DOHH2 (cell line): ENCODE results near the gene E2F4.

ENCODE experiments used
- CTCF ChIP-seq: fragments of 200-600 bp; sonication (generic); IDR thresholded peaks from one replicate; pipeline ENCODE4 v1.5.1; 2014; ENCODE audit warnings: antibody characterized with exemption, mild to moderate bottlenecking, low read depth, low read length; ENCODE audit not compliant: poor library complexity, severe bottlenecking
- EZH2phosphoT487 ChIP-seq: fragments of 200-600 bp; sonication (generic); IDR thresholded peaks from 2 replicates; pipeline ENCODE4 v1.6.1; 2017; ENCODE audit warnings: borderline replicate concordance, mild to moderate bottlenecking, antibody characterized with exemption, low read length, moderate library complexity, mixed read lengths

GRCh38 chr16:67207249-67208091, 15.5 kb downstream of the E2F4 start:
- TF ChIP-seq CTCF, result no peak
- no peak for TF ChIP-seq EZH2phosphoT487
